Heart left ventricle (tissue), 16 donors: ENCODE measurements around the gene LRIG1. TPM values are rescaled to one million over a fixed set of nuclear protein-coding genes. Genes with fewer than 3 reads are reported as not detected.

Experiments used
- ATAC-seq, 4 donors: fragments of 200-7000 bp; cut with Tn5 transposase; one replicate each; pipeline ENCODE4 v1.9.1; 2020 to 2022; ENCODE audit warnings: moderate library complexity in 4 of 4, mild to moderate bottlenecking in 3 of 4, moderate number of reproducible peaks in 1 of 4
- DNase-seq, 5 donors: peaks; one replicate each; pipeline ENCODE4 v3.0.0-alpha.2; 2020
- H3K27ac ChIP-seq, 12 donors: fragments of 200-600 bp; sonication (generic) in 4 of 12; one replicate each; pipeline versions ENCODE4 v1.5.0 to v1.8.0; 2016 to 2022; ENCODE audit warnings: mild to moderate bottlenecking in 2 of 12
- H3K27me3 ChIP-seq, 9 donors: fragments of 200-600 bp; sonication (generic) in 2 of 9; one replicate each; pipeline versions ENCODE4 v1.5.1 to v1.8.0; 2016 to 2022; ENCODE audit warnings: mild to moderate bottlenecking in 3 of 9
- H3K36me3 ChIP-seq, 9 donors: fragments of 200-600 bp; sonication (generic) in 2 of 9; one replicate each; pipeline versions ENCODE4 v1.5.0 to v1.8.0; 2018 to 2022; ENCODE audit warnings: mild to moderate bottlenecking in 2 of 9
- H3K4me1 ChIP-seq, 12 donors: fragments of 200-600 bp; sonication (generic) in 4 of 12; one replicate each; pipeline versions ENCODE4 v1.5.0 to v1.8.0; 2016 to 2022; ENCODE audit warnings: mild to moderate bottlenecking in 3 of 12
- H3K4me3 ChIP-seq, 12 donors: fragments of 200-600 bp; sonication (generic) in 4 of 12; one replicate each; pipeline versions ENCODE4 v1.5.0 to v1.8.0; 2017 to 2022; ENCODE audit warnings: mild to moderate bottlenecking in 9 of 12, moderate library complexity in 4 of 12
- H3K9me3 ChIP-seq, 12 donors: fragments of 200-600 bp; sonication (generic) in 4 of 12; one replicate each; pipeline versions ENCODE4 v1.5.0 to v1.8.0; 2016 to 2022; ENCODE audit warnings: mild to moderate bottlenecking in 1 of 12
- CTCF ChIP-seq, 12 donors: fragments of 200-600 bp; sonication (generic) in 4 of 12; IDR thresholded peaks; one replicate each; pipeline versions ENCODE4 v1.5.0 to v1.8.0; 2018 to 2022; ENCODE audit warnings: antibody characterized with exemption in 12 of 12, mild to moderate bottlenecking in 5 of 12
- POLR2A ChIP-seq, 2 donors: fragments of 450-650 bp; IDR thresholded peaks; one replicate each; pipeline ENCODE4 v1.6.1; 2017; ENCODE audit warnings: antibody characterized with exemption in 2 of 2, mild to moderate bottlenecking in 2 of 2, moderate library complexity in 2 of 2
- WGBS, 4 donors: extraction: QIAGEN DNeasy Blood & Tissue Kit in 2 of 4; methylation state at CpG; one replicate each; pipeline versions ENCODE4 v1.1.5 to v1.1.7; 2013 to 2018; 5-methylcytosine and 5-hydroxymethylcytosine counted together
- intact Hi-C, 10 donors: fragments of 100-400 bp; cut with DNase I; formaldehyde crosslinking; loops; one replicate each; pipeline versions ENCODE4 v1.11.1 to v1.14.2; 2022
- polyA plus RNA-seq, 2 donors: library from polyadenylated mRNA; stranded (reverse); fragments of 200-250 nt; gene quantifications; one replicate each; pipeline ENCODE4 v1.2.3, GENCODE V29; 2013
- total RNA-seq, 9 donors: library from RNA; depleted of rRNA in 2 of 9; stranded (reverse); fragments of >200 nt in 2 of 9; fragmentation: NEBNext Ultra II Directional in 3 of 9; extraction: Animal tissue kit (Norgen Biotek cat#: 25700) in 3 of 9; gene quantifications; one replicate each; pipeline versions ENCODE4 v1.1.0 to v1.2.4, GENCODE V29; 2016 to 2023
- donor health status: ischemic (EF 13 %, LVEDD 7.1; RV severe dilation, severe dysfunction).
- donor health status: healthy with polysubstance abuse.
- donor health status: DM: no; HTN: yes; CAD: no.
- donor health status: DM: no; HTN: no; CAD: no.
- donor health status: ischemic (EF 25% LVEDD 6.9; RV normal size, moderate dysfunction).
- donor health status: ischemic (EF 25% LVEDD 5.7; RV mildly dilated, moderate dysfunction).
- donor health status: healthy.
- donor health status: DM: yes; HTN: yes; CAD: no.
- donor health status: ischemic (EF 35%, LVEDD 5.7; RV mildly dilated, moderate dysfunction).
- donor health status: nonischemic (EF 11% LVEDD 7.7; RV severe dilation, severe dysfunction).
- donor health status: DM: yes; HTN: yes; CAD: no.
- donor health status: PGD.
- donor health status: ischemic (EF 29% LVEDD 5.4; RV normal size, mild dysfunction).
- donor health status: nonischemic (EF 23%, LVEDD 6.1; RV moderate dilation, normal function).

The LRIG1 gene
- total and polyA plus RNA-seq, 11 donors: 42.3 to 161 (median 88.8) TPM

- Histone ChIP-seq H3K4me3 (no peak overlapping the region), H3K9me3 (peaks cover 0 to 4% (median 0%) of the 10 kb centered on the region in 12 donors), H3K36me3 (no peaks in the 10 kb centered on the region), H3K4me1 (no peaks in the 10 kb centered on the region), H3K27me3 (no peaks in the 10 kb centered on the region), H3K27ac (no peak overlapping the region)
- ATAC-seq (no peak), DNase-seq (no peak)
- intact Hi-C loops: no loop called here
- 86 to 97% (median 93%) methylated on average over 1 of the region's 1 CpG for WGBS, 4 donors
- TF ChIP-seq POLR2A (IDR thresholded peaks at IDR 0.05) (no peak), CTCF (IDR thresholded peaks at IDR 0.05) (no peak)
Measured at GRCh38 chr3:66531256-66531655, 30.4 kb upstream of the LRIG1 start.

- H3K4me1 ChIP-seq: no peaks in the 10 kb centered on the region
- H3K27me3 ChIP-seq: no peaks in the 10 kb centered on the region
- no peaks in the 10 kb centered on the region for H3K36me3 ChIP-seq
- DNase-seq: no peak
- H3K27ac ChIP-seq: no peak overlapping the region
- 64 to 71% (median 67%) methylated on average over 4 of the region's 4 CpGs for WGBS, 4 donors
- intact Hi-C loops: loop anchor here in 1 of 10 donors (10.0 kb wide), 1 partner anchor 288 kb away; no protein-coding TSS in a partner anchor
- no peak for TF ChIP-seq CTCF (IDR thresholded peaks at IDR 0.05)
- TF ChIP-seq POLR2A (IDR thresholded peaks at IDR 0.05): no peak
- ATAC-seq: no peak
- peaks cover 0 to 4% (median 0%) of the 10 kb centered on the region in 12 donors for H3K9me3 ChIP-seq
- H3K4me3 ChIP-seq: no peak overlapping the region
Measured at GRCh38 chr3:66527246-66527645, 26.4 kb upstream of the LRIG1 start.

- H3K4me1 ChIP-seq: no peaks in the 10 kb centered on the region
- no peak for TF ChIP-seq CTCF (IDR thresholded peaks at IDR 0.05)
- TF ChIP-seq POLR2A (IDR thresholded peaks at IDR 0.05): no peak
- ATAC-seq (no peak), DNase-seq (no peak)
- no peak overlapping the region for H3K27ac ChIP-seq
- intact Hi-C loops: loop anchor here in 1 of 10 donors (10.0 kb wide), 1 partner anchor 289 kb away; no protein-coding TSS in a partner anchor
- H3K27me3 ChIP-seq: no peaks in the 10 kb centered on the region
- H3K36me3 ChIP-seq: no peaks in the 10 kb centered on the region
- WGBS, 4 donors: 89 to 95% (median 93%) methylated on average over 3 of the region's 3 CpGs
- peaks cover 0 to 4% (median 0%) of the 10 kb centered on the region in 12 donors for H3K9me3 ChIP-seq
- no peak overlapping the region for H3K4me3 ChIP-seq
Measured at GRCh38 chr3:66525771-66526170, 24.9 kb upstream of the LRIG1 start.

GRCh38 chr3:66520724-66521123 is 19.9 kb upstream of the LRIG1 start:
- 88 to 96% (median 93%) methylated on average over 2 of the region's 2 CpGs for WGBS, 4 donors
- intact Hi-C loops: loop anchor here in 1 of 10 donors (10.0 kb wide), 1 partner anchor 294 kb away; no protein-coding TSS in a partner anchor
- H3K4me3 ChIP-seq: no peak overlapping the region
- no peaks in the 10 kb centered on the region for H3K27me3 ChIP-seq
- H3K4me1 ChIP-seq: no peaks in the 10 kb centered on the region
- no peak for TF ChIP-seq CTCF (IDR thresholded peaks at IDR 0.05)
- no peak for TF ChIP-seq POLR2A (IDR thresholded peaks at IDR 0.05)
- no peaks in the 10 kb centered on the region for H3K9me3 ChIP-seq
- ATAC-seq (no peak), DNase-seq (no peak)
- H3K27ac ChIP-seq: no peak overlapping the region
- H3K36me3 ChIP-seq: no peaks in the 10 kb centered on the region
